GM12878 (cell line): Measurements from ENCODE around the gene MEX3B.

ENCODE experiments used
- BCLAF1 ChIP-seq: fragments of 450-650 bp; IDR thresholded peaks from 2 replicates; pipeline ENCODE4 v1.6.1; 2017; ENCODE audit warnings: antibody characterized with exemption, mild to moderate bottlenecking, moderate library complexity
- CEBPB ChIP-seq, 2 experiments: fragments of 150-350 bp in 1 of 2; IDR thresholded peaks; 2 replicates each; pipeline ENCODE4 v1.6.1; 2012 to 2014; ENCODE audit warnings: low read depth in 2 of 2, low read length in 2 of 2, borderline replicate concordance in 1 of 2, inconsistent platforms in 1 of 2
- CTCF ChIP-seq, 3 experiments: IDR thresholded peaks in 2 of 3; conservative IDR thresholded peaks in 1 of 3; 2 replicates each; pipeline ENCODE4 v1.5.1; 2011; ENCODE audit warnings: low read depth in 3 of 3, low read length in 3 of 3, mild to moderate bottlenecking in 3 of 3, control low read depth in 2 of 3, moderate library complexity in 2 of 3, inconsistent platforms in 1 of 3, mixed read lengths in 1 of 3; ENCODE audit not compliant: control insufficient read depth in 2 of 3, insufficient read depth in 1 of 3; ENCODE audit errors: extremely low read depth in 1 of 3
- EGR1 ChIP-seq, 2 experiments: IDR thresholded peaks; 1 replicate in 1 of 2; 2 replicates in 1 of 2; pipeline ENCODE4 v1.6.1; 2011 to 2012; ENCODE audit warnings: low read depth in 2 of 2, low read length in 2 of 2, borderline replicate concordance in 1 of 2, mild to moderate bottlenecking in 1 of 2, moderate library complexity in 1 of 2
- HDAC2 ChIP-seq: fragments of 200-600 bp; sonication (generic); IDR thresholded peaks from 2 replicates; pipeline ENCODE4 v1.6.1; 2017
- HDAC6 ChIP-seq: fragments of 200-600 bp; sonication (generic); IDR thresholded peaks from one replicate; pipeline ENCODE4 v1.8.0; 2017; ENCODE audit warnings: antibody characterized with exemption; ENCODE audit not compliant: unreplicated experiment
- MEF2B ChIP-seq: fragments of 450-650 bp; IDR thresholded peaks from 2 replicates; pipeline ENCODE4 v1.6.1; 2018; ENCODE audit warnings: mild to moderate bottlenecking, moderate library complexity; ENCODE audit not compliant: partially characterized antibody, poor library complexity, severe bottlenecking
- MTA3 ChIP-seq: IDR thresholded peaks from 2 replicates; pipeline ENCODE4 v1.6.1; 2012; ENCODE audit warnings: low read length, inconsistent platforms, borderline replicate concordance
- MYC ChIP-seq: IDR thresholded peaks from 2 replicates; pipeline ENCODE4 v1.6.1; 2011; ENCODE audit warnings: mild to moderate bottlenecking, low read length, moderate library complexity, inconsistent platforms; ENCODE audit not compliant: insufficient read depth, insufficient replicate concordance, insufficient read length, severe bottlenecking
- SP1 ChIP-seq: IDR thresholded peaks from one replicate; pipeline ENCODE4 v1.6.1; 2011; ENCODE audit warnings: low read depth, low read length
- SREBF1 ChIP-seq: IDR thresholded peaks from 2 replicates; pipeline ENCODE4 v1.6.1; 2012; ENCODE audit warnings: mild to moderate bottlenecking, low read length
- SUPT20H ChIP-seq: IDR thresholded peaks from 2 replicates; pipeline ENCODE4 v1.6.1; 2011; ENCODE audit warnings: low read depth, mild to moderate bottlenecking, low read length, moderate library complexity, borderline replicate concordance; ENCODE audit not compliant: control insufficient read depth
- TARDBP ChIP-seq: IDR thresholded peaks from 2 replicates; pipeline ENCODE4 v1.6.1; 2016; ENCODE audit warnings: borderline replicate concordance
- ZNF274 ChIP-seq: IDR thresholded peaks from one replicate; pipeline ENCODE4 v1.8.0; 2011; ENCODE audit not compliant: insufficient read length, insufficient read depth

DNA sequence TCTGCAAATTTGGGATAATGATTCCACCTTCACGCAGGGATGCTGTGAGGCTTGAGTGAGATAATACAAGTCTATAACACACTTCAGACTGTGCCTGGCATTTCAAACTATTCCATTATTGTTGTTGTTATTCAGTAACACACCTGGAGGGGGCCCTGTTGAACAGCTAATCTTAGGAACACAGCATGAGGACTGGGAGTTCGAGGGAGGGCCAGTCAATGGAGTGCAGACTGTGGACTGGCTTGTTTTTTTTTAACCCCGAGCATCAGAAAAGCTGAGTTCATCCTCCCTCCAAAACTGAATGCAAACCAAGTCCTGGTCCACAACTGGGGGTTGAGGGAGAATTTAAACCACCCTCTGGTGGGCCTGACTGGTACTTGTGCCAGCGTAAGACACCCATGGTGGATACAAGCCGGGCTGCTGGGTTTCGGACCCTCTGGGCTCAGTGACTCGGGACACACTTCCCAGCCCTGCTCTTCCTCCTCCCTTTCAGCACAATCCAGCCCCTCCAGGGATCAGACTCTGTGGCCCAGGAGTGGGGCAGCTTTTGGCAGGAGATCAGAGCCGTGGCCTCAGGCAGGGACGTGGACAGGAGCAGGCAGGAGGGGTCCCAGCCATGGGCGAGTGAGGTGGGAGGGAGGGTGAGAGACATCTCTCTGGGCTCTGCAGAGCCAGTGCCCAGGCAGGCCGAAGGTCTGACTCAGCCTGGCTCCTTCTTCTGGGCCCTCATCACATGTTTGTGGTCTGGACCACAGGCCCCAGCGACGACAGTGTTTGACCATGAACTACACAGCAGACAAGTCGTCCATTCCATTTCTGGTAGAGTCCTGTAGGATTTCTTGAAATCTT lies 36.3 kb upstream of the MEX3B start:
- no peak for TF ChIP-seq BCLAF1
- TF ChIP-seq TARDBP: no peak
- 0 out of 6 replicates have a peak, but pooled peaks of 1 of the 3 experiments have one; percentile 7 for TF ChIP-seq CTCF (IDR thresholded peaks at IDR 0.05 in 2 of 3, conservative IDR thresholded peaks at IDR 0.05 in 1 of 3; ENCODE audit: control insufficient read depth in 2 of 3, extremely low read depth in 1 of 3, insufficient read depth in 1 of 3, low read depth in 3 of 3, low read length in 3 of 3)
- TF ChIP-seq SP1: no peak
- no peak for TF ChIP-seq SREBF1
- no peak for TF ChIP-seq ZNF274
- TF ChIP-seq HDAC6: no peak
- TF ChIP-seq MEF2B: no peak
- TF ChIP-seq EGR1 (IDR thresholded peaks at IDR 0.05; ENCODE audit: borderline replicate concordance in 1 of 2, low read depth in 2 of 2, low read length in 2 of 2): no peak
- TF ChIP-seq CEBPB (IDR thresholded peaks at IDR 0.05; ENCODE audit: borderline replicate concordance in 1 of 2, low read depth in 2 of 2, low read length in 2 of 2): no peak
- no peak for TF ChIP-seq HDAC2
- TF ChIP-seq MTA3: no peak
- no peak for TF ChIP-seq SUPT20H
- TF ChIP-seq MYC: no peak
